ENCODE results near the gene GALNT4.

The GALNT4 gene

DNA sequence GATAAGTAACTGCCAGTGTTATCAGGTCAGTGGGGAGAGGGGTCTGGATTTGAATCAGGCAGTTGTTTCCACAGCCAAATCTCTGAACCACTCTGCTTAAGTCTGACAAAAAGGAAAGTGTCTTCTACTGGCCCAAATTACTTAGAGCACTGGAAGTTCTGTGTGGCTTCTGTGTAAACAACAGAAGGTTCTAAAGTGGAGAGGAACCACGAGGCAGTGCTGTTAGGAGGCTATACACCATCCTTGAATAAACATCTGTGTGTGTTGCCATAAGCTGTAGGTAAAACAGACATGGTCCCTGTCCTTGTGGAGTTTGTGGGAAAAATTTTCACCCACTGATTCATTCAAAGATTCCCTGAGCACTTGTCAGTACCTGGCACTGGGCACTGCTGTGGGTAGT, 50.0 kb downstream of the GALNT4 start:
- H3K4me3 ChIP-seq (ENCODE audit: low read depth in 1 of 2, low read length in 1 of 2), result no peak overlapping the region
- H3K9me3 ChIP-seq, result no peaks in the 10 kb centered on the region
- H3K27me3 ChIP-seq, result no peaks in the 10 kb centered on the region
- TF ChIP-seq, protein P1, sequence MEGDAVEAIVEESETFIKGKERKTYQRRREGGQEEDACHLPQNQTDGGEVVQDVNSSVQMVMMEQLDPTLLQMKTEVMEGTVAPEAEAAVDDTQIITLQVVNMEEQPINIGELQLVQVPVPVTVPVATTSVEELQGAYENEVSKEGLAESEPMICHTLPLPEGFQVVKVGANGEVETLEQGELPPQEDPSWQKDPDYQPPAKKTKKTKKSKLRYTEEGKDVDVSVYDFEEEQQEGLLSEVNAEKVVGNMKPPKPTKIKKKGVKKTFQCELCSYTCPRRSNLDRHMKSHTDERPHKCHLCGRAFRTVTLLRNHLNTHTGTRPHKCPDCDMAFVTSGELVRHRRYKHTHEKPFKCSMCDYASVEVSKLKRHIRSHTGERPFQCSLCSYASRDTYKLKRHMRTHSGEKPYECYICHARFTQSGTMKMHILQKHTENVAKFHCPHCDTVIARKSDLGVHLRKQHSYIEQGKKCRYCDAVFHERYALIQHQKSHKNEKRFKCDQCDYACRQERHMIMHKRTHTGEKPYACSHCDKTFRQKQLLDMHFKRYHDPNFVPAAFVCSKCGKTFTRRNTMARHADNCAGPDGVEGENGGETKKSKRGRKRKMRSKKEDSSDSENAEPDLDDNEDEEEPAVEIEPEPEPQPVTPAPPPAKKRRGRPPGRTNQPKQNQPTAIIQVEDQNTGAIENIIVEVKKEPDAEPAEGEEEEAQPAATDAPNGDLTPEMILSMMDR (IDR thresholded peaks at IDR 0.05), result no peak
- H3K36me3 ChIP-seq, result peaks cover under 1% of the 10 kb centered on the region
- no peaks in the 10 kb centered on the region for H3K4me1 ChIP-seq (ENCODE audit: control insufficient read depth in 1 of 2, insufficient read depth in 1 of 2, low read depth in 1 of 2, low read length in 1 of 2)
- H3K27ac ChIP-seq, result no peak overlapping the region

Measured in neutrophil (primary cell).